HCT116 (cell line): Measurements from ENCODE around the gene LCN10. TPM values are rescaled to one million over a fixed set of nuclear protein-coding genes. Genes with fewer than 3 reads are reported as not detected.

ENCODE experiments used
- ATAC-seq: fragments of 200-7000 bp; cut with Tn5 transposase; 2 replicates; pipeline ENCODE4 v1.9.1; 2020; ENCODE audit warnings: mild to moderate bottlenecking, moderate library complexity
- BruUV-seq: library from RNA; stranded (reverse); fragments of 400-500 nt; replicated peaks from 2 replicates; lab custom pipeline; 2021; lab: Mats Ljungman, UMichigan
- CTCF ChIA-PET: fragments of 300-600 bp; sonication (Branson Sonifier 250); formaldehyde crosslinking; loops from one replicate; lab custom pipeline; 2021; ENCODE audit warnings: antibody characterized with exemption; lab: Charles Lee
- POLR2A ChIA-PET: fragments of 300-600, 350-600 bp; sonication (Branson Sonifier 250); formaldehyde crosslinking; loops from one replicate; lab custom pipeline; 2021; ENCODE audit warnings: antibody characterized with exemption; lab: Charles Lee
- RAD21 ChIA-PET, 2 experiments: fragments of 300-600 bp; sonication (Branson Sonifier 250); formaldehyde crosslinking; loops; one replicate each; lab custom pipeline; 2023; ENCODE audit warnings: low total read pairs in 2 of 2; ENCODE audit not compliant: uncharacterized antibody in 2 of 2, unreplicated experiment in 2 of 2, low non-redundant PET in 1 of 2; lab: Charles Lee
- DNase-seq: peaks from one replicate; pipeline ENCODE4 v3.0.0-alpha.2; 2010; ENCODE audit warnings: low read depth, low spot score
- H2AFZ ChIP-seq: fragments of 200-600 bp; shearing (Covaris generic), sonication (generic); 2 replicates; pipeline ENCODE4 v1.6.1; 2017; ENCODE audit warnings: low read depth, mixed run types, mixed read lengths, antibody characterized with exemption, low read length; ENCODE audit not compliant: poor library complexity, severe bottlenecking
- H3K27ac ChIP-seq: 2 replicates; pipeline ENCODE4 v1.5.1; 2012; ENCODE audit warnings: low read depth, low read length
- H3K27me3 ChIP-seq: fragments of 200-600 bp; sonication (generic); 2 replicates; pipeline ENCODE4 v1.6.1; 2016; ENCODE audit warnings: mixed run types, low read length, mixed read lengths; ENCODE audit not compliant: insufficient read depth
- H3K36me3 ChIP-seq, 2 experiments: fragments of 200-500 bp in 1 of 2; fragments of 200-600 bp in 1 of 2; sonication (Bioruptor generic) in 1 of 2; sonication (generic) in 1 of 2; 2 replicates each; pipeline versions ENCODE4 v1.5.1 to v1.6.1; 2014 to 2016; ENCODE audit warnings: low read length in 2 of 2, inconsistent platforms in 1 of 2, mixed read lengths in 1 of 2, mixed run types in 1 of 2; ENCODE audit not compliant: insufficient read depth in 2 of 2, control insufficient read depth in 1 of 2
- H3K4me1 ChIP-seq, 2 experiments: fragments of 200-600 bp in 1 of 2; sonication (generic) in 1 of 2; 2 replicates each; pipeline versions ENCODE4 v1.5.1 to v1.6.1; 2012 to 2017; ENCODE audit warnings: low read length in 2 of 2, inconsistent platforms in 1 of 2, mild to moderate bottlenecking in 1 of 2, mixed read lengths in 1 of 2, mixed run types in 1 of 2, moderate library complexity in 1 of 2; ENCODE audit not compliant: insufficient read depth in 2 of 2, control insufficient read depth in 1 of 2
- H3K4me2 ChIP-seq: fragments of 200-600 bp; sonication (generic); 2 replicates; pipeline ENCODE4 v1.6.1; 2017; ENCODE audit warnings: mixed run types, low read length, mixed read lengths
- H3K4me3 ChIP-seq, 2 experiments: fragments of 200-600 bp in 1 of 2; sonication (generic) in 1 of 2; replicated peaks in 1 of 2; 2 replicates each; pipeline ENCODE4 v1.5.1; 2011 to 2016; ENCODE audit warnings: low read length in 2 of 2, control low read depth in 1 of 2, low read depth in 1 of 2, mild to moderate bottlenecking in 1 of 2, mixed read lengths in 1 of 2, mixed run types in 1 of 2
- H3K79me2 ChIP-seq: fragments of 200-600 bp; sonication (generic); 2 replicates; pipeline ENCODE4 v1.6.1; 2017; ENCODE audit warnings: mild to moderate bottlenecking, mixed run types, low read length, moderate library complexity, mixed read lengths; ENCODE audit not compliant: insufficient read depth
- H3K9ac ChIP-seq: fragments of 200-600 bp; sonication (generic); 2 replicates; pipeline ENCODE4 v1.6.1; 2016; ENCODE audit warnings: low read length, mixed read lengths
- H3K9me2 ChIP-seq: fragments of 200-600 bp; sonication (generic), shearing (Covaris generic); 2 replicates; pipeline ENCODE4 v1.6.1; 2017; ENCODE audit warnings: mixed run types, mild to moderate bottlenecking, moderate library complexity; ENCODE audit not compliant: insufficient read depth
- H3K9me3 ChIP-seq, 2 experiments: fragments of 200-500 bp in 1 of 2; fragments of 200-600 bp in 1 of 2; sonication (Bioruptor generic) in 1 of 2; sonication (generic) in 1 of 2; 2 replicates each; pipeline ENCODE4 v1.6.1; 2014 to 2017; ENCODE audit warnings: low read length in 2 of 2, mixed read lengths in 2 of 2, inconsistent platforms in 1 of 2, low read depth in 1 of 2, mild to moderate bottlenecking in 1 of 2, mixed run types in 1 of 2, moderate library complexity in 1 of 2; ENCODE audit not compliant: control insufficient read depth in 1 of 2, insufficient read depth in 1 of 2
- H4K20me1 ChIP-seq: fragments of 200-600 bp; sonication (generic), shearing (Covaris generic); 2 replicates; pipeline ENCODE4 v1.6.1; 2017; ENCODE audit warnings: mixed run types, mild to moderate bottlenecking, moderate library complexity; ENCODE audit not compliant: insufficient read depth
- CBX3 ChIP-seq: IDR thresholded peaks from 2 replicates; pipeline ENCODE4 v1.6.1; 2012; ENCODE audit warnings: low read depth
- CEBPB ChIP-seq: IDR thresholded peaks from 2 replicates; pipeline ENCODE4 v1.6.1; 2012; ENCODE audit warnings: low read depth
- EGR1 ChIP-seq: IDR thresholded peaks from 2 replicates; pipeline ENCODE4 v1.6.1; 2012; ENCODE audit warnings: low read depth
- ELF1 ChIP-seq: IDR thresholded peaks from 2 replicates; pipeline ENCODE4 v1.6.1; 2012; ENCODE audit warnings: low read depth, borderline replicate concordance
- POLR2A ChIP-seq: IDR thresholded peaks from 2 replicates; pipeline ENCODE4 v1.7.0; 2011; ENCODE audit warnings: borderline replicate concordance; ENCODE audit not compliant: insufficient read depth, insufficient read length; ENCODE audit errors: extremely low read depth
- RAD21 ChIP-seq: IDR thresholded peaks from 2 replicates; pipeline ENCODE4 v1.6.1; 2012; ENCODE audit warnings: low read depth, mild to moderate bottlenecking
- YY1 ChIP-seq: IDR thresholded peaks from 2 replicates; pipeline ENCODE4 v1.6.1; 2011; ENCODE audit warnings: low read length, low read depth, moderate library complexity, mild to moderate bottlenecking; ENCODE audit not compliant: insufficient replicate concordance; ENCODE audit errors: extremely low read depth
- ZFX ChIP-seq: fragments of 450-650 bp; IDR thresholded peaks from 2 replicates; pipeline ENCODE4 v1.6.1; 2017
- intact Hi-C: fragments of 100-400 bp; cut with micrococcal nuclease; formaldehyde crosslinking; loops from 2 replicates; pipeline ENCODE4 v1.10.0; 2022
- total RNA-seq: library from RNA; stranded (reverse); gene quantifications from one replicate; pipeline ENCODE4 v1.2.1, GENCODE V29; 2021; ENCODE audit not compliant: unreplicated experiment
- TF ChIP-seq, protein P1 (sequence below): IDR thresholded peaks from 2 replicates; pipeline ENCODE4 v1.6.1; 2012; ENCODE audit warnings: low read depth
- TF ChIP-seq, protein P2 (sequence below): IDR thresholded peaks from 2 replicates; pipeline ENCODE4 v1.6.1; 2012
- TF ChIP-seq, protein P3 (sequence below): IDR thresholded peaks from 2 replicates; pipeline ENCODE4 v1.6.1; 2011; ENCODE audit warnings: mild to moderate bottlenecking, low read length, moderate library complexity; ENCODE audit not compliant: insufficient replicate concordance; ENCODE audit errors: extremely low read depth
- TF ChIP-seq, protein P4 (sequence below), 3 experiments: fragments of 200-600 bp in 1 of 3; sonication (generic) in 1 of 3; IDR thresholded peaks in 2 of 3; conservative IDR thresholded peaks in 1 of 3; 2 replicates each; pipeline ENCODE4 v1.5.1; 2012 to 2017; ENCODE audit warnings: low read depth in 2 of 3, low read length in 2 of 3, antibody characterized with exemption in 1 of 3, borderline replicate concordance in 1 of 3, control low read depth in 1 of 3, mild to moderate bottlenecking in 1 of 3, mixed read lengths in 1 of 3, mixed run types in 1 of 3, moderate library complexity in 1 of 3; ENCODE audit not compliant: insufficient read depth in 1 of 3

LCN10 gene
- total RNA-seq, 1 experiment from 2014 or later = not detected

DNA sequence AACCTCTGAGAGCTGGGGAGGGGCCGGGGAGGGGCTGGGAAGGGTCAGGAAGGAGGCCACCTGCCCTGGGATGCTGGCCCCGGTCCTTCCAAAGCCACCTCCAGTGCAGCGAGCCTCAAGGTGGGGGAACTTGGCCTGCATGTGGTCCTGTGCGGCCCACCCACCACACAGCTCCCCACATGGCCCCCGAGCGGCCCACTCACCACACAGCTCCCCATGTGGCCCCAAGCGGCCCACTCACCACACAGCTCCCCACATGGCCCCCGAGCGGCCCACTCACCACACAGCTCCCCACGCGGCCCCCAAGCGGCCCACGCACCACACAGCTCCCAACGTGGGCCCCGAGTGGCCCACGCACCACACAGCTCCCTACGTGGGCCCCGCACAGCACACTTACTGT, 2.0 kb upstream of the LCN10 start (continued):
- TF ChIP-seq, protein P1, sequence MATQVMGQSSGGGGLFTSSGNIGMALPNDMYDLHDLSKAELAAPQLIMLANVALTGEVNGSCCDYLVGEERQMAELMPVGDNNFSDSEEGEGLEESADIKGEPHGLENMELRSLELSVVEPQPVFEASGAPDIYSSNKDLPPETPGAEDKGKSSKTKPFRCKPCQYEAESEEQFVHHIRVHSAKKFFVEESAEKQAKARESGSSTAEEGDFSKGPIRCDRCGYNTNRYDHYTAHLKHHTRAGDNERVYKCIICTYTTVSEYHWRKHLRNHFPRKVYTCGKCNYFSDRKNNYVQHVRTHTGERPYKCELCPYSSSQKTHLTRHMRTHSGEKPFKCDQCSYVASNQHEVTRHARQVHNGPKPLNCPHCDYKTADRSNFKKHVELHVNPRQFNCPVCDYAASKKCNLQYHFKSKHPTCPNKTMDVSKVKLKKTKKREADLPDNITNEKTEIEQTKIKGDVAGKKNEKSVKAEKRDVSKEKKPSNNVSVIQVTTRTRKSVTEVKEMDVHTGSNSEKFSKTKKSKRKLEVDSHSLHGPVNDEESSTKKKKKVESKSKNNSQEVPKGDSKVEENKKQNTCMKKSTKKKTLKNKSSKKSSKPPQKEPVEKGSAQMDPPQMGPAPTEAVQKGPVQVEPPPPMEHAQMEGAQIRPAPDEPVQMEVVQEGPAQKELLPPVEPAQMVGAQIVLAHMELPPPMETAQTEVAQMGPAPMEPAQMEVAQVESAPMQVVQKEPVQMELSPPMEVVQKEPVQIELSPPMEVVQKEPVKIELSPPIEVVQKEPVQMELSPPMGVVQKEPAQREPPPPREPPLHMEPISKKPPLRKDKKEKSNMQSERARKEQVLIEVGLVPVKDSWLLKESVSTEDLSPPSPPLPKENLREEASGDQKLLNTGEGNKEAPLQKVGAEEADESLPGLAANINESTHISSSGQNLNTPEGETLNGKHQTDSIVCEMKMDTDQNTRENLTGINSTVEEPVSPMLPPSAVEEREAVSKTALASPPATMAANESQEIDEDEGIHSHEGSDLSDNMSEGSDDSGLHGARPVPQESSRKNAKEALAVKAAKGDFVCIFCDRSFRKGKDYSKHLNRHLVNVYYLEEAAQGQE = no peak
- TF ChIP-seq ZFX = no peak
- no peak for TF ChIP-seq CBX3
- TF ChIP-seq, protein P2, sequence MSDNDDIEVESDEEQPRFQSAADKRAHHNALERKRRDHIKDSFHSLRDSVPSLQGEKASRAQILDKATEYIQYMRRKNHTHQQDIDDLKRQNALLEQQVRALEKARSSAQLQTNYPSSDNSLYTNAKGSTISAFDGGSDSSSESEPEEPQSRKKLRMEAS = no peak
- no peak for TF ChIP-seq RAD21
- TF ChIP-seq, protein P3, sequence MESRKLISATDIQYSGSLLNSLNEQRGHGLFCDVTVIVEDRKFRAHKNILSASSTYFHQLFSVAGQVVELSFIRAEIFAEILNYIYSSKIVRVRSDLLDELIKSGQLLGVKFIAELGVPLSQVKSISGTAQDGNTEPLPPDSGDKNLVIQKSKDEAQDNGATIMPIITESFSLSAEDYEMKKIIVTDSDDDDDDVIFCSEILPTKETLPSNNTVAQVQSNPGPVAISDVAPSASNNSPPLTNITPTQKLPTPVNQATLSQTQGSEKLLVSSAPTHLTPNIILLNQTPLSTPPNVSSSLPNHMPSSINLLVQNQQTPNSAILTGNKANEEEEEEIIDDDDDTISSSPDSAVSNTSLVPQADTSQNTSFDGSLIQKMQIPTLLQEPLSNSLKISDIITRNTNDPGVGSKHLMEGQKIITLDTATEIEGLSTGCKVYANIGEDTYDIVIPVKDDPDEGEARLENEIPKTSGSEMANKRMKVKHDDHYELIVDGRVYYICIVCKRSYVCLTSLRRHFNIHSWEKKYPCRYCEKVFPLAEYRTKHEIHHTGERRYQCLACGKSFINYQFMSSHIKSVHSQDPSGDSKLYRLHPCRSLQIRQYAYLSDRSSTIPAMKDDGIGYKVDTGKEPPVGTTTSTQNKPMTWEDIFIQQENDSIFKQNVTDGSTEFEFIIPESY = no peak

DNA sequence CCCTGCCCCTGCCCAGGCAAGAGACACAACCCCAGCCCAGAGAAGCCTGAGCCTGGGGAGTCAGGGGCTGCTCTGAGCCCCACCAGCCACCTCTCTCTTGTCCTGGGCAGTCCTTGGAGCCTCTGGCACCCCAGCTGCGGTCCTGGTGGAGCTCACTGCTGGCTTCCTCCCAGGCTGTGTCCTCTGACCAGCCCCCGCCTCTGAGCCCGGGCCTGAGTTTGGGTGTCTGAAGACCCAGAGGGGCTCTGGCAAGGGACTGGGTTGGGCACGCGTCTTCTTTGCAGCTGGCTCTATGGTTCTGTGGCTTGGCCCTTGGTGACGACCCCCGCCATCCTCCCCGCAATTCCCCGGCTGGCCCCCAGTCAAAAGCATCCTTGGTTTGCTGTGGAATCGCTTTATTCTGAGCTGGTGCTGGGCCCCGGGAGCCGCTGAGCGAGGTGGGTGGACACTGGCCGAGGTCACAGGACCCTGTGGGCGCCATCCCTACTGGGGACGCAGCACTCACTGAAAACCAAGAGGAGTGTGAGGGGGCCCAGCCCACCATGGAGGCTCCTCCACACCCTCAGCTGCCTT, 985 bp upstream of the LCN10 start:
- Histone ChIP-seq H3K9me3 (no peaks in the 10 kb centered on the region), H3K27me3 (no peaks in the 10 kb centered on the region), H3K4me1 (no peaks in the 10 kb centered on the region), H3K79me2 (no peaks in the 10 kb centered on the region), H3K4me3 (no peak overlapping the region), H3K9me2 (no peaks in the 10 kb centered on the region), H2AFZ (no peak overlapping the region), H3K4me2 (no peak overlapping the region), H4K20me1 (no peaks in the 10 kb centered on the region), H3K9ac (no peak overlapping the region), H3K27ac (no peak overlapping the region), H3K36me3 (no peaks in the 10 kb centered on the region)
- POLR2A ChIA-PET = no interaction called here
- no TSS peak for BruUV-seq
- no peak for DNase-seq
- RAD21 ChIA-PET = interaction anchor here in 1 of 2 experiments (0.6 kb wide), 1 partner anchor 45 kb away, joined by 4 read pairs; no protein-coding TSS in a partner anchor
- intact Hi-C loops = no loop called here
- ATAC-seq = no peak
- CTCF ChIA-PET = no interaction called here
- no peak for TF ChIP-seq EGR1
- TF ChIP-seq POLR2A = no peak
- no peak for TF ChIP-seq CEBPB
- TF ChIP-seq RAD21 = no peak
- TF ChIP-seq, protein P1 = no peak
- TF ChIP-seq ELF1 = no peak
- TF ChIP-seq, protein P4, sequence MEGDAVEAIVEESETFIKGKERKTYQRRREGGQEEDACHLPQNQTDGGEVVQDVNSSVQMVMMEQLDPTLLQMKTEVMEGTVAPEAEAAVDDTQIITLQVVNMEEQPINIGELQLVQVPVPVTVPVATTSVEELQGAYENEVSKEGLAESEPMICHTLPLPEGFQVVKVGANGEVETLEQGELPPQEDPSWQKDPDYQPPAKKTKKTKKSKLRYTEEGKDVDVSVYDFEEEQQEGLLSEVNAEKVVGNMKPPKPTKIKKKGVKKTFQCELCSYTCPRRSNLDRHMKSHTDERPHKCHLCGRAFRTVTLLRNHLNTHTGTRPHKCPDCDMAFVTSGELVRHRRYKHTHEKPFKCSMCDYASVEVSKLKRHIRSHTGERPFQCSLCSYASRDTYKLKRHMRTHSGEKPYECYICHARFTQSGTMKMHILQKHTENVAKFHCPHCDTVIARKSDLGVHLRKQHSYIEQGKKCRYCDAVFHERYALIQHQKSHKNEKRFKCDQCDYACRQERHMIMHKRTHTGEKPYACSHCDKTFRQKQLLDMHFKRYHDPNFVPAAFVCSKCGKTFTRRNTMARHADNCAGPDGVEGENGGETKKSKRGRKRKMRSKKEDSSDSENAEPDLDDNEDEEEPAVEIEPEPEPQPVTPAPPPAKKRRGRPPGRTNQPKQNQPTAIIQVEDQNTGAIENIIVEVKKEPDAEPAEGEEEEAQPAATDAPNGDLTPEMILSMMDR (IDR thresholded peaks at IDR 0.05 in 2 of 3, conservative IDR thresholded peaks at IDR 0.05 in 1 of 3; ENCODE audit: borderline replicate concordance in 1 of 3, insufficient read depth in 1 of 3, low read depth in 2 of 3, low read length in 2 of 3) = no peak
- no peak for TF ChIP-seq YY1
